Activated T-cell treated with anti-CD3 and anti-CD28 coated beads, Interleukin-2, amount 50 U/mL, for 72 hours (primary cell): ENCODE measurements around the gene NECTIN4. TPM values are rescaled to one million over a fixed set of nuclear protein-coding genes. Genes with fewer than 3 reads are reported as not detected.
A peak's percentile ranks its signal among the peaks of the same experiment; 100 is the strongest.
"Not testable (repeated sequence)": the region's sequence is repeated elsewhere in the genome, so short reads cannot be mapped to it uniquely, and the experiment has no call there.

Experiments
- ATAC-seq, 2 donors: fragments of 150-1000 bp; cut with Tn5 transposase; replicated peaks in 1 of 2; 2 replicates each; pipeline ENCODE4 v1.10.0; 2021; ENCODE audit warnings: moderate library complexity in 2 of 2, mild to moderate bottlenecking in 1 of 2
- DNase-seq, 2 donors: peaks; one replicate each; pipeline ENCODE4 v3.0.0; 2021 to 2022; ENCODE audit warnings: mixed read lengths in 1 of 2
- H3K27ac Mint-ChIP-seq: one replicate; pipeline ENCODE4 v1.8.0; 2022; ENCODE audit warnings: mild to moderate bottlenecking, moderate library complexity, mixed read lengths
- H3K27me3 Mint-ChIP-seq: one replicate; pipeline ENCODE4 v1.8.0; 2022; ENCODE audit warnings: low read depth, mixed read lengths
- H3K36me3 Mint-ChIP-seq, 2 donors: one replicate each; pipeline ENCODE4 v1.8.0; 2022; ENCODE audit warnings: mixed read lengths in 2 of 2, mild to moderate bottlenecking in 1 of 2; ENCODE audit not compliant: insufficient read depth in 2 of 2
- H3K4me1 Mint-ChIP-seq: one replicate; pipeline ENCODE4 v1.8.0; 2022; ENCODE audit warnings: low read depth, mixed read lengths
- H3K4me3 Mint-ChIP-seq, 2 donors: one replicate each; pipeline ENCODE4 v1.8.0; 2022; ENCODE audit warnings: mild to moderate bottlenecking in 2 of 2, mixed read lengths in 2 of 2, moderate library complexity in 2 of 2
- H3K9me3 Mint-ChIP-seq, 2 donors: one replicate each; pipeline ENCODE4 v1.8.0; 2022; ENCODE audit warnings: mixed read lengths in 2 of 2
- total RNA-seq, 2 donors: library from RNA; stranded (reverse); gene quantifications; one replicate each; pipeline ENCODE4 v1.2.3, GENCODE V29; 2022

Gene NECTIN4
- total RNA-seq, 2 donors from 2014 or later = 0.31 TPM; not detected in 1

DNA sequence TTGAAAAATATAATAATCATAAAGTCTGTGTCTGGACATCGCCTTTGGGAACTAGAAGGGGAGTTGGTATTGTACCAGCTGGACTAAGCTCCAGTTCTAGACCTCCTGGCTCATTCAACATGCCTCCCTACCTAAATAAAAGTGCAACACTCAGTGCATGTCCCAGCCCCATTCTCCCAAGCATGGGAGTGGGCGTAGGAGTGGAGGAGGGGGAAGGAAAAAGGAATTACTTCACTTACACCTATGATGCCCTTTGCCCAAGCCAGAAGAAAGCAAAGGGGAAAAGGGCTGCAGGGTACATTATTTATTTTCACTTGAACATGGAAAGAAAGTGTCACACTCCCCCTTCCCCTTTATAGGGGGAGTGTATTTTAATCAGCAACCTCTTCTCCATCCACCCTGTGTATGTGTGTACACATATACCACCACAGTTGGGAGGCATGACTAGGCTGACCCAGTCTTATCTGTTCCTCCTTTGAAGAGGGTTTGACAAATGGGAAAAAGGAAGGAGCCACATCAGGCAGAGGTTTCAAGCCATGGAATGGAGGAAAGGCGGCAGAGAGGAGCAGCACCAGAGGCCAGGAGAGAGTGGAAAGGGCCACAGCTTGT, 31.8 kb upstream of the NECTIN4 start:
- H3K4me3 Mint-ChIP-seq = no peak overlapping the region
- H3K27me3 Mint-ChIP-seq = no peaks in the 10 kb centered on the region
- H3K36me3 Mint-ChIP-seq = peaks cover 18 to 39% of the 10 kb centered on the region in 2 donors
- no peaks in the 10 kb centered on the region for H3K9me3 Mint-ChIP-seq
- no peak for DNase-seq
- no peak for ATAC-seq
- peaks cover 44% of the 10 kb centered on the region for H3K4me1 Mint-ChIP-seq
- H3K27ac Mint-ChIP-seq = peak overlapping the region; percentile 44

DNA sequence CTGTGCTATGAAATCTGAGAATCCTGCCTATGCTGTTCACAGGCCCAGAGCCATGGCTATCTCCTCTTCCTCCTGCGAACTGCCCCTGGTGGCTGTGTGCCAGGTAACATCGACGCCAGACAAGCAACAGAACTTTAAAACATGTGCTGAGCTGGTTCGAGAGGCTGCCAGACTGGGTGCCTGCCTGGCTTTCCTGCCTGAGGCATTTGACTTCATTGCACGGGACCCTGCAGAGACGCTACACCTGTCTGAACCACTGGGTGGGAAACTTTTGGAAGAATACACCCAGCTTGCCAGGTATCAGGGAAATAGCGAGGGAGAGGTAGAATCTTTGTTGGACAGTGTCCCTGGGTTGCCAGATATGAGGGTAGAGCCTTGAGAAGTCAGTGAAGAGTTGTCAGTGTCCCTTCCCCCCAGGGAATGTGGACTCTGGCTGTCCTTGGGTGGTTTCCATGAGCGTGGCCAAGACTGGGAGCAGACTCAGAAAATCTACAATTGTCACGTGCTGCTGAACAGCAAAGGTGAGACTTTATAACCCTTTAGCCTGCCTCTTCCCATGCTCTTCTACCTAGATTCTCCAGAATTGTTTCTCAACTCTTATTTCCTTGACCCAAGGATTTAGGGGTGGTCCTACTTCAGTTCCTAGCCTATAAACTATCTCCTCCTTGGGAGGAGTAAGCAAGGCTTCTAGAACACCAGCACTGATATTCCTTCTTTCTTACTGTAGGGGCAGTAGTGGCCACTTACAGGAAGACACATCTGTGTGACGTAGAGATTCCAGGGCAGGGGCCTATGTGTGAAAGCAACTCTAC, 29.9 kb upstream of the NECTIN4 start:
- DNase-seq (peak; percentile 68 to 77), ATAC-seq (peak; percentile 47 to 53)
- no peaks in the 10 kb centered on the region for H3K9me3 Mint-ChIP-seq
- H3K4me1 Mint-ChIP-seq = peaks cover 56% of the 10 kb centered on the region
- no peaks in the 10 kb centered on the region for H3K27me3 Mint-ChIP-seq
- H3K4me3 Mint-ChIP-seq = peak overlapping the region; percentile 96 to 97
- H3K27ac Mint-ChIP-seq = peak overlapping the region; percentile 96
- peaks cover 19 to 40% of the 10 kb centered on the region in 2 donors for H3K36me3 Mint-ChIP-seq

- H3K36me3 Mint-ChIP-seq = peaks cover 21 to 37% of the 10 kb centered on the region in 2 donors
- ATAC-seq = peak; percentile 66 to 69
- peak within 1 kb of the TSS; percentile 97 for H3K27ac Mint-ChIP-seq
- no peaks in the 10 kb centered on the region for H3K9me3 Mint-ChIP-seq
- DNase-seq = peak; percentile 92
- peaks cover 70% of the 10 kb centered on the region for H3K4me1 Mint-ChIP-seq
- H3K4me3 Mint-ChIP-seq = peak within 1 kb of the TSS; percentile 96 to 97
- H3K27me3 Mint-ChIP-seq = no peaks in the 10 kb centered on the region
These were observed 28.6 kb upstream of the NECTIN4 start, which contains the start of the genes NIT1 and PFDN2 for GRCh38 chr1:161117759-161118581. NIT1 (plus strand) TSS chr1:161118105; CDS start chr1:161118177, 72 bp downstream. PFDN2 (minus strand) TSS chr1:161118037; CDS start chr1:161118026, 11 bp downstream.

DNA sequence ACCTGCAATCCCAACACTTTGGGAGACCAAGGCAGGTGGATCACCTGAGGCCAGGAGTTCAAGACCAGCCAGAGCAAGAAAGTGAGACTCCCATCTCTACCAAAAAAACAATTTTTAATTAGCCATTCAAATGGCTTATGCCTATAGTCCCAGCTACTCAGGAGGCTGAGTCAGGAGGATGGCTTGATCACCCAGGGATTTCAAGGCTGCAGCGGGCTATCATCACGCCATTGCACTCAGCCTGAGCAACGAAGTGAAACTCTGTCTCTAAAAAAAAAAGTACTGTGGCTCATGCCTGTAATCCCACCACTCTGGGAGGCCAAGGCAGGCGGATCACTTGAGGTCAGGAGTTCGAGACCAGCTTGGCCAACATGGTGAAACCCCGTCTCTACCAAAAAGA, 26.6 kb upstream of the NECTIN4 start:
- H3K36me3 Mint-ChIP-seq = peaks cover 20 to 27% of the 10 kb centered on the region in 2 donors
- not testable (repeated sequence) for ATAC-seq, H3K27me3 Mint-ChIP-seq, H3K9me3 Mint-ChIP-seq, DNase-seq
- H3K4me1 Mint-ChIP-seq = peaks cover 82% of the 10 kb centered on the region
- H3K27ac Mint-ChIP-seq = peak overlapping the region; percentile 97
- H3K4me3 Mint-ChIP-seq = peak overlapping the region; percentile 96 to 97

GRCh38 chr1:161115132-161115711, 25.9 kb upstream of the NECTIN4 start:
- Mint-ChIP-seq H3K9me3 (no peaks in the 10 kb centered on the region), H3K27me3 (no peaks in the 10 kb centered on the region), H3K4me1 (peaks cover 79% of the 10 kb centered on the region), H3K27ac (peak overlapping the region; percentile 97), H3K36me3 (peaks cover 20 to 26% of the 10 kb centered on the region in 2 donors), H3K4me3 (peak overlapping the region; percentile 96 to 97)
- DNase-seq = peak; percentile 76 to 81
- ATAC-seq = peak; percentile 81

- Mint-ChIP-seq H3K4me1 (peaks cover 74% of the 10 kb centered on the region), H3K4me3 (peak overlapping the region; percentile 96 to 97), H3K27me3 (no peaks in the 10 kb centered on the region), H3K9me3 (no peaks in the 10 kb centered on the region), H3K27ac (peak overlapping the region; percentile 97), H3K36me3 (peaks cover 18 to 23% of the 10 kb centered on the region in 2 donors)
- ATAC-seq (no peak), DNase-seq (no peak)
These were observed 25.2 kb upstream of the NECTIN4 start for GRCh38 chr1:161114556-161114955.

DNA sequence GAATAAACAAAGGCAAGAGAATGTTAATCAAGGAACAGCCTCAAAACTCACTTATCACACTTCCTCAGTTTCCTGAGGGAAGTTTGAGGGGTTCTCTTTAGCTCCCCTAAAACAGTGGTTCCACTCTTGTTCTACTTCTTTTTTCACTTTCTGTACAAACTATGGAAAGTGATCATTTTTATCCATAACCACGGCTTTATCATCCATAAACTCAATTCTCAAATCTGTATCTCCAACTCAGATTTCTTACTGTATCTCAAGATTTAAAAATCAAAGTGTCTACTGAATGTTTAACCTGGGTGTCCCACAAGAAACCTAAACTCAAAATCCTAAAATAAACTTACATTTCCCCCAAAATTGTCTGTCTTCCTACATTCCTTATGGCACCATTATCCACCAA, 24.6 kb upstream of the NECTIN4 start:
- H3K9me3 Mint-ChIP-seq = no peaks in the 10 kb centered on the region
- no peaks in the 10 kb centered on the region for H3K27me3 Mint-ChIP-seq
- H3K36me3 Mint-ChIP-seq = peaks cover 19 to 24% of the 10 kb centered on the region in 2 donors
- H3K27ac Mint-ChIP-seq = peak overlapping the region; percentile 97
- H3K4me1 Mint-ChIP-seq = peaks cover 74% of the 10 kb centered on the region
- peak overlapping the region; percentile 8 to 97 for H3K4me3 Mint-ChIP-seq
- no peak for ATAC-seq
- no peak for DNase-seq

DNA sequence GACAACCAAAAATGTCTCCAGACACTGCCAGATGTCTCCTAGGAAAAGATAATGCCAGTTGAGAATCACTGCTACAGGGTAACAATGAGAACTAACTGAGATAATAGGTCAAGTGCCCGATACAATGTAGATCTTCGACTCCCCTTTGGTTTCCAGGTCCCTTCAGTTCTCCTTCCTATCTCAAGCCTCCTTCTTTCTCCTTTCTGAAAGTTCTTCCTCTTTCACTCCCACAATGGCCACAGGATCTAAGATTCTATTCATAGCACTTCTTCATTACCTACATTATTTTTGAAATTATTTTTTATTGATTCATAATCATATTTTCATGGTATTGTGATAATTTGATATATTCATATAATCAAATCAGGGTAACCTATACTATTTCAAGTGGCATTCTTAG, 22.2 kb upstream of the NECTIN4 start:
- Mint-ChIP-seq H3K4me1 (peaks cover 66% of the 10 kb centered on the region), H3K36me3 (peaks cover 16 to 21% of the 10 kb centered on the region in 2 donors)
- no peak for DNase-seq

DNA sequence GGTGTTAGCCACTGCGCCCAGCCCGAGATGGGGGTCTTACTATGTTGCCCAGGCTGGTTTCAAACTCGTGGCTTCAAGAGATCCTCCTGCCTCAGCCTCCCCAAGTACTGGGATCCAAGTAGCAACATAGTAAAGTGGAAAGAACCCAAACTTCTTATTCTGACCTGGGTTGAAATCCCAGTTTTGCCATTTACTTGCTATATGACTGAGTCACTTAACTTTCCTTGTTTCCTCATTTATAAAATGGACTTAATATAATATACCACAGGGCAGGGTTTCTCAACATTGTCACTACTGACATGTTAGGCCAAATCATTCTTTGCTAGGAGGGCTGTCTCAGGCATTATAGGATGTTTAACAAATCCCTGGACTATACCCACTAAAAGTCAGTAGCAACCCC, 21.8 kb upstream of the NECTIN4 start:
- peaks cover 18 to 25% of the 10 kb centered on the region in 2 donors for H3K36me3 Mint-ChIP-seq
- H3K4me1 Mint-ChIP-seq = peaks cover 65% of the 10 kb centered on the region
- no peaks in the 10 kb centered on the region for H3K27me3 Mint-ChIP-seq
- H3K4me3 Mint-ChIP-seq = no peak overlapping the region
- H3K9me3 Mint-ChIP-seq = no peaks in the 10 kb centered on the region
- ATAC-seq = no peak
- no peak for DNase-seq
- peak overlapping the region; percentile 56 for H3K27ac Mint-ChIP-seq

More for the DNA sequence above, 22.2 kb upstream of the NECTIN4 start:
- Mint-ChIP-seq H3K4me3 (no peak overlapping the region), H3K27me3 (no peaks in the 10 kb centered on the region), H3K9me3 (no peaks in the 10 kb centered on the region), H3K27ac (peak overlapping the region; percentile 56)
- ATAC-seq = no peak

DNA sequence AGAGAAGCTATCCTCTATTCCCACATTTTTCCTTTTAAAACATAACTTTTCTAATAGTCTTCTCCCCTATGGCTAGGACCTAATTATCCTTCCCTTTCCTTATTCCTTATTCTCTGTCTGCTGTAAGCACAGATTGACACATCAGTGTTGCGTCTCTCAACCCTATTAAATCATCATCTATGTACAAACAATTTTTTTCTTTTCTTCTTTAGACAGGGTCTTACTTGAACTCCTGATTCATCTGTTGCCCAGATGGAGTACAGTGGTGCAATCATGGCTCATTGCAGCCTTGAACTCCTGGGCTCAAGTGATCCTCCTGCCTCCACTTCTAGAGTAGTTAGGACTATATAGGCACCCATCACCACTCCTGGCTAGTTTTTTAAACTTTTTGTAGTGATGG, 17.1 kb upstream of the NECTIN4 start:
- H3K9me3 Mint-ChIP-seq = no peaks in the 10 kb centered on the region
- no peak for ATAC-seq
- peaks cover 9 to 18% of the 10 kb centered on the region in 2 donors for H3K36me3 Mint-ChIP-seq
- H3K27ac Mint-ChIP-seq = peak overlapping the region; percentile 32
- peaks cover 38% of the 10 kb centered on the region for H3K4me1 Mint-ChIP-seq
- no peaks in the 10 kb centered on the region for H3K27me3 Mint-ChIP-seq
- no peak overlapping the region for H3K4me3 Mint-ChIP-seq
- no peak for DNase-seq

DNA sequence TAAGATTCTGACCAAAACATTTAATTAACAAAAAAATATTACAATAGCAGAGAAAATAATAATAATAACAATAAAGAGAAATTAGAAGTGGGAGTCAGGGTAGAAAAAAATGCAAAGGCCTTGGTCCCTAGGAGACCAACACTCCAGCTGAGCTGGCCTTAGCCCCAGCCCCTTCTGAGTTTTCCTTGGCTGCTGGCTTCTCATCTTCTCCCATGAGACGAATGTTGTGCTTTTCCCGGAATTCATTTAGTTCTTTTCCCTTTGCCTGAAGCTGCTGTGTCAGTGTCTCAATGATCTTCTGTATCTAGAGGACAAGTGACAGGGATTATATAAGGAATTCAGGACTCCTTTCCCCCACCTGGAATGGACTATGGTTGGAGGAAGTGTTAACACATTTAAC, 11.2 kb upstream of the NECTIN4 start:
- no peak overlapping the region for H3K27ac Mint-ChIP-seq
- no peak overlapping the region for H3K4me3 Mint-ChIP-seq
- no peaks in the 10 kb centered on the region for H3K9me3 Mint-ChIP-seq
- H3K4me1 Mint-ChIP-seq = peaks cover 41% of the 10 kb centered on the region
- H3K36me3 Mint-ChIP-seq = peaks cover 5 to 7% of the 10 kb centered on the region in 2 donors
- H3K27me3 Mint-ChIP-seq = no peaks in the 10 kb centered on the region
- no peak for ATAC-seq
- no peak for DNase-seq

GRCh38 chr1:161099090-161099802, 9.9 kb upstream of the NECTIN4 start:
- peak overlapping the region; percentile 90 to 91 for H3K4me3 Mint-ChIP-seq
- peaks cover 36% of the 10 kb centered on the region for H3K4me1 Mint-ChIP-seq
- H3K27me3 Mint-ChIP-seq = no peaks in the 10 kb centered on the region
- DNase-seq = no peak
- no peaks in the 10 kb centered on the region for H3K9me3 Mint-ChIP-seq
- no peak for ATAC-seq
- no peak overlapping the region for H3K27ac Mint-ChIP-seq
- peaks cover 5 to 7% of the 10 kb centered on the region in 2 donors for H3K36me3 Mint-ChIP-seq
